Activated T-helper 1 cell treated with anti-CD3 and anti-CD28 coated beads, Interleukin-12 subunit alpha, Interleukin-12 subunit beta, Interleukin-2, Interleukin-4 antibody, amounts not matched to agents 30 ng/mL and 10 ng/mL and 1 ng/mL, durations not matched to agents 14 hours and 24 hours and 36 hours (primary cell): ENCODE data around the gene MARCHF11. TPM values are rescaled to one million over a fixed set of nuclear protein-coding genes. Genes with fewer than 3 reads are reported as not detected.

Source experiments
- DNase-seq: peaks from one replicate; pipeline ENCODE4 v3.0.0; 2021; ENCODE audit warnings: low spot score
- H3K27ac Mint-ChIP-seq: one replicate; pipeline ENCODE4 v1.8.0; 2021; ENCODE audit warnings: mild to moderate bottlenecking, mixed read lengths
- H3K27me3 Mint-ChIP-seq: one replicate; pipeline ENCODE4 v1.8.0; 2022; ENCODE audit warnings: mild to moderate bottlenecking, moderate library complexity, mixed read lengths; ENCODE audit not compliant: insufficient read depth
- H3K36me3 Mint-ChIP-seq: one replicate; pipeline ENCODE4 v1.8.0; 2021; ENCODE audit warnings: low read depth, mixed read lengths
- H3K4me1 Mint-ChIP-seq: one replicate; pipeline ENCODE4 v1.8.0; 2021; ENCODE audit warnings: low read depth, mixed read lengths
- H3K4me3 Mint-ChIP-seq: one replicate; pipeline ENCODE4 v1.8.0; 2021; ENCODE audit warnings: mild to moderate bottlenecking, moderate library complexity, mixed read lengths
- H3K9me3 Mint-ChIP-seq: one replicate; pipeline ENCODE4 v1.8.0; 2021; ENCODE audit warnings: mixed read lengths
- intact Hi-C: fragments of 100-400 bp; cut with micrococcal nuclease; formaldehyde crosslinking; loops from one replicate; pipeline ENCODE4 v1.15.1; 2024
- total RNA-seq: library from RNA; stranded (reverse); gene quantifications from 2 replicates; pipeline ENCODE4 v1.2.3, GENCODE V29; 2022

The MARCHF11 gene
- not detected in 2 replicates for total RNA-seq

- DNase-seq, result no peak
- intact Hi-C loops, result no loop called here
- peak within 1 kb of the TSS; percentile 48 for H3K27ac Mint-ChIP-seq
- no peaks in the 10 kb centered on the region for H3K36me3 Mint-ChIP-seq
- no peak within 1 kb of the TSS for H3K4me3 Mint-ChIP-seq
- peaks cover 23% of the 10 kb centered on the region for H3K27me3 Mint-ChIP-seq
- peaks cover 8% of the 10 kb centered on the region for H3K9me3 Mint-ChIP-seq
- H3K4me1 Mint-ChIP-seq, result no peaks in the 10 kb centered on the region
Observed at GRCh38 chr5:16179511-16179935, at the start of gene MARCHF11. Gene MARCHF11 (minus strand): TSS chr5:16179791. CDS start chr5:16179575, 216 bp downstream.

GRCh38 chr5:16225927-16226326 lies 46.3 kb upstream of the MARCHF11 start:
- H3K9me3 Mint-ChIP-seq, result no peaks in the 10 kb centered on the region

GRCh38 chr5:16192311-16192710 lies 12.7 kb upstream of the MARCHF11 start:
- Mint-ChIP-seq H3K4me1 (no peaks in the 10 kb centered on the region), H3K27ac (no peak overlapping the region), H3K27me3 (no peaks in the 10 kb centered on the region), H3K4me3 (no peak overlapping the region), H3K9me3 (peaks cover 9% of the 10 kb centered on the region), H3K36me3 (no peaks in the 10 kb centered on the region)
- intact Hi-C loops, result no loop called here
- DNase-seq, result no peak

More at GRCh38 chr5:16225927-16226326, 46.3 kb upstream of the MARCHF11 start:
- Mint-ChIP-seq H3K4me1 (no peaks in the 10 kb centered on the region), H3K36me3 (no peaks in the 10 kb centered on the region), H3K27ac (no peak overlapping the region), H3K27me3 (no peaks in the 10 kb centered on the region), H3K4me3 (no peak overlapping the region)
- DNase-seq, result no peak
- intact Hi-C loops, result no loop called here

- Mint-ChIP-seq H3K9me3 (peaks cover 8% of the 10 kb centered on the region), H3K4me3 (no peak overlapping the region), H3K36me3 (no peaks in the 10 kb centered on the region), H3K27me3 (peaks cover 23% of the 10 kb centered on the region), H3K27ac (no peak overlapping the region), H3K4me1 (no peaks in the 10 kb centered on the region)
- intact Hi-C loops, result no loop called here
- DNase-seq, result no peak
Observed at GRCh38 chr5:16180789-16181082, 1.1 kb upstream of the MARCHF11 start.

- no peak for DNase-seq
- Mint-ChIP-seq H3K9me3 (peaks cover 8% of the 10 kb centered on the region), H3K36me3 (no peaks in the 10 kb centered on the region), H3K4me1 (no peaks in the 10 kb centered on the region), H3K4me3 (no peak overlapping the region), H3K27me3 (peaks cover 23% of the 10 kb centered on the region), H3K27ac (no peak overlapping the region)
- intact Hi-C loops, result no loop called here
Observed at GRCh38 chr5:16179936-16180788, 571 bp upstream of the MARCHF11 start.

- no peak overlapping the region for H3K4me3 Mint-ChIP-seq
- H3K27ac Mint-ChIP-seq, result peak overlapping the region; percentile 48
- intact Hi-C loops, result no loop called here
- H3K9me3 Mint-ChIP-seq, result peaks cover 10% of the 10 kb centered on the region
- H3K27me3 Mint-ChIP-seq, result peaks cover 23% of the 10 kb centered on the region
- DNase-seq, result peak; percentile 6
- no peaks in the 10 kb centered on the region for H3K36me3 Mint-ChIP-seq
- H3K4me1 Mint-ChIP-seq, result no peaks in the 10 kb centered on the region
Observed at GRCh38 chr5:16178745-16179372, 732 bp downstream of the MARCHF11 start.

GRCh38 chr5:16169550-16169949 lies 10.0 kb downstream of the MARCHF11 start:
- no peaks in the 10 kb centered on the region for H3K36me3 Mint-ChIP-seq
- H3K4me1 Mint-ChIP-seq, result no peaks in the 10 kb centered on the region
- H3K4me3 Mint-ChIP-seq, result no peak overlapping the region
- no peak overlapping the region for H3K27ac Mint-ChIP-seq
- H3K27me3 Mint-ChIP-seq, result no peaks in the 10 kb centered on the region
- peaks cover 3% of the 10 kb centered on the region for H3K9me3 Mint-ChIP-seq
- intact Hi-C loops, result no loop called here
- DNase-seq, result no peak

GRCh38 chr5:16160706-16161105 lies 18.9 kb downstream of the MARCHF11 start:
- DNase-seq, result peak; percentile 10
- Mint-ChIP-seq H3K4me3 (no peak overlapping the region), H3K4me1 (no peaks in the 10 kb centered on the region), H3K27ac (no peak overlapping the region), H3K36me3 (no peaks in the 10 kb centered on the region), H3K9me3 (no peaks in the 10 kb centered on the region), H3K27me3 (no peaks in the 10 kb centered on the region)
- intact Hi-C loops, result loop anchor here (1.0 to 2.0 kb wide), 3 partner anchors 296 to 506 kb away; no protein-coding TSS in a partner anchor

- Mint-ChIP-seq H3K4me3 (no peak overlapping the region), H3K36me3 (no peaks in the 10 kb centered on the region), H3K27me3 (no peaks in the 10 kb centered on the region), H3K27ac (no peak overlapping the region), H3K9me3 (no peaks in the 10 kb centered on the region), H3K4me1 (no peaks in the 10 kb centered on the region)
- intact Hi-C loops, result loop anchor here (1.0 to 2.0 kb wide), 3 partner anchors 297 to 507 kb away; no protein-coding TSS in a partner anchor
- no peak for DNase-seq
Observed at GRCh38 chr5:16159636-16160035, 20.0 kb downstream of the MARCHF11 start.

- Mint-ChIP-seq H3K9me3 (no peaks in the 10 kb centered on the region), H3K4me1 (no peaks in the 10 kb centered on the region), H3K27ac (no peak overlapping the region), H3K27me3 (no peaks in the 10 kb centered on the region), H3K4me3 (no peak overlapping the region), H3K36me3 (no peaks in the 10 kb centered on the region)
- intact Hi-C loops, result no loop called here
- DNase-seq, result no peak
Observed at GRCh38 chr5:16156152-16156551, 23.4 kb downstream of the MARCHF11 start.

- no peaks in the 10 kb centered on the region for H3K36me3 Mint-ChIP-seq
- H3K9me3 Mint-ChIP-seq, result no peaks in the 10 kb centered on the region
- intact Hi-C loops, result no loop called here
- H3K4me1 Mint-ChIP-seq, result no peaks in the 10 kb centered on the region
- H3K4me3 Mint-ChIP-seq, result no peak overlapping the region
- H3K27me3 Mint-ChIP-seq, result no peaks in the 10 kb centered on the region
- DNase-seq, result no peak
- H3K27ac Mint-ChIP-seq, result no peak overlapping the region
Observed at GRCh38 chr5:16152601-16153568, 26.7 kb downstream of the MARCHF11 start.

GRCh38 chr5:16149621-16150020 lies 30.0 kb downstream of the MARCHF11 start:
- H3K9me3 Mint-ChIP-seq, result no peaks in the 10 kb centered on the region
- DNase-seq, result no peak
- H3K36me3 Mint-ChIP-seq, result no peaks in the 10 kb centered on the region
- no peak overlapping the region for H3K27ac Mint-ChIP-seq
- no peaks in the 10 kb centered on the region for H3K4me1 Mint-ChIP-seq
- intact Hi-C loops, result no loop called here
- no peak overlapping the region for H3K4me3 Mint-ChIP-seq
- H3K27me3 Mint-ChIP-seq, result no peaks in the 10 kb centered on the region
